A172 (cell line): ENCODE measurements around the gene ODF4. TPM values are rescaled to one million over a fixed set of nuclear protein-coding genes. Genes with fewer than 3 reads are reported as not detected.
"Not testable (repeated sequence)": the region's sequence is repeated elsewhere in the genome, so short reads cannot be mapped to it uniquely, and the experiment has no call there.

Experiments
- DNase-seq: peaks from one replicate; pipeline ENCODE4 v3.0.0-alpha.2; 2015; ENCODE audit warnings: low spot score
- total RNA-seq: library from RNA; depleted of rRNA; stranded (reverse); fragments of >200 nt; shearing (Covaris generic); gene quantifications from 2 replicates; pipeline ENCODE4 v1.2.3, GENCODE V29; 2014; rRNA removed

ODF4 gene
- total RNA-seq, 1 experiment from 2014 or later, result not detected

DNA sequence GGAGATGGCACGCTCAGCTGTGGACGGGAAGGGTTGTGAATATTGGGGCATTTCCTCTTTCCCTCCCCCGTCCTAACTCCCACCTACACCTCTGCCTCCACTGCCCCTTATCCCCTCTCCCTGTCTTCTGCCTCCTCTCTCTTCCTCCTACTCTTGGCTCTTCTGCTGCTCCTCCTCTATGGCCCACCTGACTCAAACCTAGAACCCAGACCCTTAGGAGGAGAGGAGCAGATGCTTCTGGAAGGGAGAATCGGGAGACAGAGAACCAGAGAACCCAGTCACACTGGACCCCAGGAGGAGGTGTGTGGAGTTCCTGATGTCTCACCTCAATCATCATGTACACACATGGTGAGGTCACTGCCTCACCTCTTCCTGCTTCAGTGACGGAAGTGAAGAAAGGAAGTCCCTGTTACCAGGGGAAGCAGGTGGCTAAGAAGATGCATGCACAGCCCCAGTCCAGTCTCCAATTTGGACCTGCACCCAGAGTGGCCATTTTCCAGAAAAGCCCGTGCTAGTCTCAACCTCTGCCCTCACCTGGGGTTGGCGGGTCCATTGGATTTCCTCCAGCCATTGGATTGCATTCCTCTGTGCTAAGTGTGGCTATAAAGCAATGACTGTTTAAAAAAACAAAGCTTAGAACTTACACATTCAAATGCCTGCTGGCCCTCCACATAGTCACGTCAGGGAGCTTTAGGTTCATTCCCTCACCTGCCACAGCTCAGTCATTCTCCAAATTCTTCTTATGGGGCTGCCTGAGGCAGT is 54.0 kb downstream of the ODF4 start:
- peak; percentile 63 for DNase-seq

DNA sequence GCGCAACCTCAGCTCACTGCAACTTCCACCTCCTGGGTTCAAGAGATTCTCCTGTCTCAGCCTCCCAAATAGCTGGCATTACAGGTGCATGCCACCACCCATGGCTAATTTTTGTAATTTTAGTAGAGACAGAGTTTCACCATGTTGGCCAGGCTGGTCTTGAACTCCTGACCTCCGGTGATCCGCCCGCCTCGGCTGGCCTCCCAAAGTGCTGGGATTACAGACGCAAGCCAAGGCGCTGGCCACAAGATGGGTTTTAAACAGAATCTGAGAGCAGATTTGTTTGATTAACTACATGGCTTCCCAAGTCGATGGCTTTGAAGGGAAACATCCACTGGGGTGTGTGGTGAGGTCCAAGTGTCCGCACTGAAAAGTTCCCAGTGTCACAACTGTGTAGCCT is 54.9 kb downstream of the ODF4 start:
- not testable (repeated sequence) for DNase-seq

Other genes starting within 250 kb of the ODF4 start
- gene ALOXE3, start 221.3 kb upstream of the ODF4 start, total RNA-seq, result 0.05 TPM in 1 of 2 replicates, not detected in the other
- gene HES7, start 215.7 kb upstream of the ODF4 start, total RNA-seq, result not detected in 2 replicates
- 6.9 and 7.5 TPM in 2 replicates for gene PER1, start 187.4 kb upstream of the ODF4 start, total RNA-seq
- gene VAMP2, start 176.9 kb upstream of the ODF4 start, total RNA-seq, result 1.9 and 4.3 TPM in 2 replicates
- 35.8 and 39.3 TPM in 2 replicates for gene TMEM107, start 163.5 kb upstream of the ODF4 start, total RNA-seq
- gene BORCS6, start 149.7 kb upstream of the ODF4 start, total RNA-seq, result 8.8 and 10.9 TPM in 2 replicates
- gene AURKB, start 129.3 kb upstream of the ODF4 start, total RNA-seq, result 110 and 114 TPM in 2 replicates
- gene CTC1, start 91.8 kb upstream of the ODF4 start, total RNA-seq, result 3.2 and 7.7 TPM in 2 replicates
- gene PFAS, start 90.6 kb upstream of the ODF4 start, total RNA-seq, result 28.0 and 29.3 TPM in 2 replicates
- 12.1 and 17.4 TPM in 2 replicates for gene RANGRF, start 51.2 kb upstream of the ODF4 start, total RNA-seq
- 0.60 and 3.2 TPM in 2 replicates for gene SLC25A35, start 44.4 kb upstream of the ODF4 start, total RNA-seq
- gene ARHGEF15, start 29.6 kb upstream of the ODF4 start, total RNA-seq, result not detected in 2 replicates
- gene RPL26, start 43.4 kb downstream of the ODF4 start, total RNA-seq, result 4,408 and 5,921 TPM in 2 replicates
- not detected in 2 replicates for gene RNF222, start 58.0 kb downstream of the ODF4 start, total RNA-seq
- gene NDEL1, start 96.0 kb downstream of the ODF4 start, total RNA-seq, result 38.4 and 48.0 TPM in 2 replicates